Measurements from ENCODE around the gene LPP.

The LPP gene

GRCh38 chr3:188446766-188447165, 292.8 kb downstream of the LPP start:
- DNase-seq = no peak

GRCh38 chr3:188448813-188449212, 294.9 kb downstream of the LPP start:
- DNase-seq = no peak

GRCh38 chr3:188449421-188449820, 295.5 kb downstream of the LPP start:
- no peak for DNase-seq

GRCh38 chr3:188452158-188452772, 298.3 kb downstream of the LPP start:
- DNase-seq = no peak

GRCh38 chr3:188453431-188454384, 299.8 kb downstream of the LPP start:
- DNase-seq = no peak

GRCh38 chr3:188455748-188456147, 301.8 kb downstream of the LPP start:
- DNase-seq = no peak

- no peak for DNase-seq
Observed at GRCh38 chr3:188458756-188459155, 304.8 kb downstream of the LPP start.

GRCh38 chr3:188465311-188465710, 311.4 kb downstream of the LPP start:
- DNase-seq = no peak

- DNase-seq = no peak
Observed at GRCh38 chr3:188468196-188468595, 314.2 kb downstream of the LPP start.

GRCh38 chr3:188468662-188469061, 314.7 kb downstream of the LPP start:
- DNase-seq = peak; percentile 49

- DNase-seq = peak; percentile 64
Observed at GRCh38 chr3:188469228-188469885, 315.4 kb downstream of the LPP start.

- DNase-seq = no peak
Observed at GRCh38 chr3:188470508-188471130, 316.7 kb downstream of the LPP start.

GRCh38 chr3:188471723-188472122, 317.8 kb downstream of the LPP start:
- no peak for DNase-seq

GRCh38 chr3:188472336-188472735, 318.4 kb downstream of the LPP start:
- no peak for DNase-seq

GRCh38 chr3:188473045-188473444, 319.1 kb downstream of the LPP start:
- DNase-seq = no peak

- no peak for DNase-seq
Observed at GRCh38 chr3:188473591-188474288, 319.8 kb downstream of the LPP start.

GRCh38 chr3:188476935-188477334, 323.0 kb downstream of the LPP start:
- DNase-seq = no peak

GRCh38 chr3:188480011-188480410, 326.1 kb downstream of the LPP start:
- DNase-seq = no peak

GRCh38 chr3:188482929-188483328, 329.0 kb downstream of the LPP start:
- no peak for DNase-seq

GRCh38 chr3:188486126-188486525, 332.2 kb downstream of the LPP start:
- no peak for DNase-seq

GRCh38 chr3:188486952-188487351, 333.0 kb downstream of the LPP start:
- DNase-seq = no peak

- no peak for DNase-seq
Observed at GRCh38 chr3:188487652-188488051, 333.7 kb downstream of the LPP start.

- no peak for DNase-seq
Observed at GRCh38 chr3:188488801-188489200, 334.8 kb downstream of the LPP start.

Measured in midbrain (tissue), 1 donor.